Astrocyte of the cerebellum (primary cell): ENCODE measurements around the gene C12orf43.

ENCODE experiments used
- DNase-seq: peaks from one replicate; pipeline ENCODE4 v3.0.0-alpha.2; 2011; ENCODE audit warnings: low read depth
- H3K4me3 ChIP-seq: 2 replicates; pipeline ENCODE4 v1.5.1; 2011; ENCODE audit warnings: mild to moderate bottlenecking, low read depth, low read length, moderate library complexity
- in situ Hi-C: cut with HindIII; loops from 2 replicates; pipeline ENCODE4 v1.10.0; 2017; ENCODE audit warnings: low sequenced_read_pairs
- TF ChIP-seq, protein P1 (sequence below): IDR thresholded peaks from 2 replicates; pipeline ENCODE4 v1.5.1; 2012; ENCODE audit warnings: low read length, low read depth, moderate library complexity, mild to moderate bottlenecking; ENCODE audit errors: missing control alignments

The C12orf43 gene

DNA sequence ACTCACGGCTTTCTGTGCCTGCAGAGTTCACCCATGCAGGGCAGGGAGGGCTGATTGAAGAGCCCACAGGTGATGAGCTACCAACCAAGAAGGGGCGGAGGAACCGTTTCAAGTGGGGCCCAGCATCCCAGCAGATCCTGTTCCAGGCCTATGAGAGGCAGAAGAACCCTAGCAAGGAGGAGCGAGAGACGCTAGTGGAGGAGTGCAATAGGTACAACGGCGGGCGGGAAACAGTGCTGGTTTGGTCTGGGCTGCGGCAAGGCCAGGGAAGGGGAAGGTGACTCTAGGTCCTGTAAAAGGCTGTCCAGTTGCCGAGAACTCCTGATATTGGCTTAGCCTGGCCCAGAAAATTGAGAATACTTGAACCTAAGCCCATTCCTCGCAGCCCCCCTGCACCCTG lies 22.8 kb downstream of the C12orf43 start:
- H3K4me3 ChIP-seq = no peak overlapping the region
- DNase-seq = no peak
- TF ChIP-seq, protein P1, sequence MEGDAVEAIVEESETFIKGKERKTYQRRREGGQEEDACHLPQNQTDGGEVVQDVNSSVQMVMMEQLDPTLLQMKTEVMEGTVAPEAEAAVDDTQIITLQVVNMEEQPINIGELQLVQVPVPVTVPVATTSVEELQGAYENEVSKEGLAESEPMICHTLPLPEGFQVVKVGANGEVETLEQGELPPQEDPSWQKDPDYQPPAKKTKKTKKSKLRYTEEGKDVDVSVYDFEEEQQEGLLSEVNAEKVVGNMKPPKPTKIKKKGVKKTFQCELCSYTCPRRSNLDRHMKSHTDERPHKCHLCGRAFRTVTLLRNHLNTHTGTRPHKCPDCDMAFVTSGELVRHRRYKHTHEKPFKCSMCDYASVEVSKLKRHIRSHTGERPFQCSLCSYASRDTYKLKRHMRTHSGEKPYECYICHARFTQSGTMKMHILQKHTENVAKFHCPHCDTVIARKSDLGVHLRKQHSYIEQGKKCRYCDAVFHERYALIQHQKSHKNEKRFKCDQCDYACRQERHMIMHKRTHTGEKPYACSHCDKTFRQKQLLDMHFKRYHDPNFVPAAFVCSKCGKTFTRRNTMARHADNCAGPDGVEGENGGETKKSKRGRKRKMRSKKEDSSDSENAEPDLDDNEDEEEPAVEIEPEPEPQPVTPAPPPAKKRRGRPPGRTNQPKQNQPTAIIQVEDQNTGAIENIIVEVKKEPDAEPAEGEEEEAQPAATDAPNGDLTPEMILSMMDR = no peak
- in situ Hi-C loops = no loop called here

DNA sequence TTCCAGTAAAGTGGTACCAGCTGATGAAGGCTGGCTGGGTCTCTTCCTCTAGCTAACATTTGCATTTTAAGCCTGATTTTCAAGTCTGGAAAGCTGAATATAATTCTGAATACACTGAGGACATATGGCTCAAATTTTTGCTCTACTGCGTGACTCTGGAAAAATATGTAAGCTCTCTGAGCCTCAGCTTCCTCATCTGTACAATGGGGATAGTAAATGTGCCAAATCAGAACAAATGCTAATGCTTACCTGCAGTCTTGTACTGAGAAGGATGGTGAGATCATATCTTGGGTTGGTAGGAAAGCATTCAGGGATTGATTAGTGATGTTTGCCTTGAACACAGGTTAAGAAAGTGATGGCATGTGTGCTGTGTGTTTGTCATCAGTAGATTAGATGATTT lies 23.3 kb downstream of the C12orf43 start:
- TF ChIP-seq, protein P1 = no peak
- H3K4me3 ChIP-seq = no peak overlapping the region
- no peak for DNase-seq
- in situ Hi-C loops = no loop called here

GRCh38 chr12:120991965-120992364 lies 24.3 kb downstream of the C12orf43 start:
- TF ChIP-seq, protein P1 = no peak
- in situ Hi-C loops = no loop called here
- no peak for DNase-seq
- no peak overlapping the region for H3K4me3 ChIP-seq

DNA sequence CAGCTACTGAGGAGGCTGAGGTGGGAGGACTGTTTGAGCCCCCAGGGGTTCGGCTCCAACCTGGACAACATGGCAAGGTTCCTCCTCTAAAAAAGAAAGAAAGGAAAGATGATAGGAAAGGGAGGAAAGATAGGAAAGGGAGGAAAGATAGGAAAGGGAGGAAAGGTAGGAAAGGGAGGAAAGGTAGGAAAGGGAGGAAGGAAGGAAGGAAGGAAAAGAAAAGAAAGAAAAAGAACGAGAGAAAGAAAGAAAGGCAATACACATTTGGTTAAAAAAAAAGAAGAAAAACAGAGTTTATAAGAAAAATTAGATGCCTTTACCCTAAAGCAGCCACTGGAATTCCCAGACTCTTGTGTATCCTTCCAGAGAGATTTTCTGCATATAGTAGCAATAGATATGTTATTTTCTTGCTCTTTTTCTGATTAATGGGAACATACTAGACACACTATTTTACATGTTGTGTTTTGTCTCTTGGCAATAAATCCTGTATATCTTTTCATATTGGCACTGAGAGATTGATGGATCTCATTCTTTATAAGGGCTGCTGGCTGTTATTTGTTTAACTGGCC lies 25.7 kb downstream of the C12orf43 start:
- H3K4me3 ChIP-seq = no peak overlapping the region
- DNase-seq = no peak
- TF ChIP-seq, protein P1 = no peak
- in situ Hi-C loops = no loop called here

DNA sequence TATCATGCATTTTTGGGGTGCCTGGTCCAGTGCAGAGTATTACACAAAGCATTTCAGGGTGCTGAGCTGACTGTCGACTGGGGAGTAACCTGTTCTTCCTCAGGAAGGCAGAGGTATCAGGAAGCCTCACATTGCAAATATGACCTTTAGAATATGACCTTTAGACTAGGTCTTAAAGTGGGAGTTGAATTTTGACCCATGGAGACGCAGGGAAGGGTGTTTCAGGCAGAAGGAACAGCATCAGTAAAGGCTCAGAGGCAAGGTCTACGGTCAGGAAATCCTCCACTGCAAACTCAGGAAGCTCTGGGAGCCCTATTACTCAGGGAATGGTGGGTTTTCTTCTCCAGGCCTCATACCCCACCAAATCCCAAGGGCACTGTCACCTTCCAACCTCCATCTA lies 26.6 kb downstream of the C12orf43 start:
- TF ChIP-seq, protein P1 = no peak
- no peak for DNase-seq
- no peak overlapping the region for H3K4me3 ChIP-seq
- in situ Hi-C loops = no loop called here

- in situ Hi-C loops = no loop called here
- DNase-seq = no peak
- no peak overlapping the region for H3K4me3 ChIP-seq
- TF ChIP-seq, protein P1 = no peak
These were observed 27.6 kb downstream of the C12orf43 start for GRCh38 chr12:120988658-120989057.
